PC-9 (cell line): ENCODE data around the gene NRG3.

Source experiments
- CTCF ChIP-seq: fragments of 200-600 bp; sonication (generic); conservative IDR thresholded peaks from 2 replicates; pipeline ENCODE4 v1.6.1; 2017; ENCODE audit warnings: mixed run types, antibody characterized with exemption, mild to moderate bottlenecking, moderate library complexity
- EZH2 ChIP-seq: fragments of 200-600 bp; sonication (generic); IDR thresholded peaks from 2 replicates; pipeline ENCODE4 v1.8.0; 2017; ENCODE audit warnings: antibody characterized with exemption, low read depth

DNA sequence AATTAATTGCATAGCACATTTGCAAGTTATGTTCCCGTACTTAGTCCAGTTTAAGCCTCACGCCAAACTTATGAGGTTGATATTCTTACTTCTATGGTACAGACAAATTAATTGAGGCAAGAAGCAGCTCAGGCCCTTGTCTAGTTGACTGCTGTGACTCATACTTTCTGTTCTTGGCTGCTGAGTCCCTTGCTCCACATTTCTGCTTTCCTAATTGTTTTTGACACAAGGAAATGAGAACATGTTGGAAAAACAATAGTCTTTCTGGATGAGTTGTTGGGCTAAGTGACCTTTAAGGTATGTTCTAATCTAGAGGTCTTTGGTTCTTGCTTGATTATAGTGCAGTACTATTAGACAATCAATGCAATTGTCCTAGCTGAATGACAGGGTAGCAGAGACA, 331.8 kb downstream of the NRG3 start:
- TF ChIP-seq CTCF, result no peak
- TF ChIP-seq EZH2, result no peak
